Naive thymus-derived CD8-positive, alpha-beta T cell (primary cell): Measurements from ENCODE around the gene CYP2C18. TPM values are rescaled to one million over a fixed set of nuclear protein-coding genes. Genes with fewer than 3 reads are reported as not detected.
"Not testable (repeated sequence)": the region's sequence is repeated elsewhere in the genome, so short reads cannot be mapped to it uniquely, and the experiment has no call there.

Source experiments
- ATAC-seq, 2 donors: fragments of 150-1000 bp; cut with Tn5 transposase in 1 of 2; sonication (Bioruptor Pico), chemical (Tn5 transposase) in 1 of 2; 1 replicate in 1 of 2; 2 replicates in 1 of 2; pipeline ENCODE4 v1.10.0; 2021; ENCODE audit warnings: mild to moderate bottlenecking in 2 of 2, moderate library complexity in 2 of 2
- POLR2A ChIA-PET: fragments of 350-600 bp; sonication (Branson Sonifier 250); formaldehyde crosslinking; loops from one replicate; lab custom pipeline; 2021; ENCODE audit warnings: antibody characterized with exemption; lab: Charles Lee
- DNase-seq, 10 donors: peaks; one replicate each; pipeline versions ENCODE4 v3.0.0 to v3.0.0-alpha.2; 2020 to 2022
- H3K27ac Mint-ChIP-seq, 10 donors: one replicate each; pipeline ENCODE4 v1.8.0; 2020 to 2022; ENCODE audit warnings: mild to moderate bottlenecking in 10 of 10, mixed read lengths in 10 of 10, moderate library complexity in 4 of 10, inconsistent platforms in 1 of 10
- H3K27me3 Mint-ChIP-seq, 5 donors: one replicate each; pipeline ENCODE4 v1.8.0; 2021 to 2022; ENCODE audit warnings: mixed read lengths in 5 of 5
- H3K36me3 Mint-ChIP-seq, 3 donors: one replicate each; pipeline ENCODE4 v1.8.0; 2020 to 2022; ENCODE audit warnings: mixed read lengths in 3 of 3, mild to moderate bottlenecking in 2 of 3, inconsistent platforms in 1 of 3
- H3K4me1 Mint-ChIP-seq, 4 donors: one replicate each; pipeline ENCODE4 v1.8.0; 2021 to 2022; ENCODE audit warnings: mixed read lengths in 4 of 4
- H3K4me3 Mint-ChIP-seq, 10 donors: one replicate each; pipeline ENCODE4 v1.8.0; 2020 to 2022; ENCODE audit warnings: mild to moderate bottlenecking in 10 of 10, mixed read lengths in 10 of 10, moderate library complexity in 6 of 10, inconsistent platforms in 1 of 10
- H3K9me3 Mint-ChIP-seq, 9 donors: one replicate each; pipeline ENCODE4 v1.8.0; 2020 to 2022; ENCODE audit warnings: mixed read lengths in 9 of 9, mild to moderate bottlenecking in 3 of 9, inconsistent platforms in 1 of 9, moderate library complexity in 1 of 9
- polyA plus RNA-seq, 3 donors: library from polyadenylated mRNA; unstranded; fragments of 300-500 nt; fragmentation: Illumina TruSeq; gene quantifications; one replicate each; pipeline ENCODE4 v1.2.3, GENCODE V29; 2021
- total RNA-seq, 8 experiments: library from RNA in 2 of 8; stranded (reverse) in 2 of 8; gene quantifications; one replicate each; pipeline ENCODE4 v1.2.3 and lab custom pipeline; 2021 to 2026

CYP2C18 gene
- total and polyA plus RNA-seq, 5 experiments from 2014 or later = not detected

DNA sequence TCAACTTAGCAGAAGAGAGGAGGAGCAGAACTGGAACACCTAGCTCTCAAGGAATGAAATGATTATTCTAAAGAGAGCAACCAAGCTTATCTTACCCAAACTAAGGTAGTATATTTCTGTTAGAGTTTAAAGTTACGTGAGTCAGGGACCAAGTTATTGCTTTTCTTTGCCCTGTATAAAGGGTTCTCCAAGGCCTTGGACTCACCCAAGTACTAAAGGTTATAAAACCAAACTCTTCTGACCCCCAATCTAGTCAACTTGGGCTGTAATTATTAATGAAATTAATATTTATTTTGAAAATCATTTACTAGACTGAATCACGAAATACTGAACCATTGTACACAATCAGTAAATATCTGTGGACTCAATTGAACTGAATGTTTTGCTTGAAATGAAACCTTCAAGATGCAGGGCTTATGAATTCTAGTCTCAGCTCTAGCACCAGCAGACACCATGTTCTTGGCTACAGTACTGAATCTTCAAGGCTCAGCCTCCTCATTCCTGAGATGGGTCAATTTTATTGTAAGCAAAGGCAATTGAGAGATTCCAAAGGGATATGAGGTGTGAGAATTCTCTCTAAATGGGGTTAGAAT is 77.2 kb downstream of the CYP2C18 start:
- Mint-ChIP-seq H3K4me1 (no peaks in the 10 kb centered on the region), H3K9me3 (peaks cover 2 to 20% (median 7%) of the 10 kb centered on the region in 9 donors), H3K4me3 (no peak overlapping the region), H3K27me3 (peaks cover 0 to 1% (median 0%) of the 10 kb centered on the region in 5 donors), H3K36me3 (no peaks in the 10 kb centered on the region), H3K27ac (no peak overlapping the region)
- POLR2A ChIA-PET = no interaction called here
- DNase-seq = no peak
- no peak for ATAC-seq

DNA sequence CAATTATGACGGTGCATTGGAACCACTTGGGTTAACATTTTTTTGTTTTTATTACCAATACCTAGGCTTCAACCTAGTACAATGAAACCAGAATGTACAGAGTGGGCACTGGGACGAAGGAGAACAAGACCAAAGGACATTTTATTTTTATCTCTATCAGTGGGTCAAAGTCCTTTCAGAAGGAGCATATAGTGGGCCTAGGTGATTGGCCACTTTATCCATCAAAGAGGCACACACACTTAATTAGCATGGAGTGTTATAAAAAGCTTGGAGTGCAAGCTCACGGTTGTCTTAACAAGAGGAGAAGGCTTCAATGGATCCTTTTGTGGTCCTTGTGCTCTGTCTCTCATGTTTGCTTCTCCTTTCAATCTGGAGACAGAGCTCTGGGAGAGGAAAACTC is 78.9 kb downstream of the CYP2C18 start, which contains the start of gene CYP2C19:
Gene CYP2C19, plus strand, starts transcription at position 289 of the 400 bp plus-strand sequence. Its CDS starts 25 bp downstream, at position 314.
- DNase-seq (no peak), ATAC-seq (no peak)
- POLR2A ChIA-PET = no interaction called here
- no peaks in the 10 kb centered on the region for H3K4me1 Mint-ChIP-seq
- H3K36me3 Mint-ChIP-seq = no peaks in the 10 kb centered on the region
- H3K27ac Mint-ChIP-seq = no peak within 1 kb of the TSS
- H3K4me3 Mint-ChIP-seq = no peak within 1 kb of the TSS
- peaks cover 0 to 20% (median 3%) of the 10 kb centered on the region in 9 donors for H3K9me3 Mint-ChIP-seq
- H3K27me3 Mint-ChIP-seq = no peaks in the 10 kb centered on the region

DNA sequence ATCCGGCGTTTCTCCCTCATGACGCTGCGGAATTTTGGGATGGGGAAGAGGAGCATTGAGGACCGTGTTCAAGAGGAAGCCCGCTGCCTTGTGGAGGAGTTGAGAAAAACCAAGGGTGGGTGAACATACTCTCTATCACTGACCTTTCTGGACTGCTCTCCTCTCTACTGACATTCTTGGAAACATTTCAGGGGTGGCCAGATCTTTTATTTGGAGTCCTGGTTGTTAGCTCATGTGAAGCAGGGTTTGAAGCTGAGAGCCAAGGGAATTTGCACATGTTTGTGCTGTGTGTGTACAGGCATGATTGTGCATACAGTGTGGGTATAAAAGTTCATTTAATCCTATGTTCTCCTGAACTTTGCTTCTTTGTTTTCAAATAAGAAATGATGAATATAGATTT is 91.9 kb downstream of the CYP2C18 start:
- POLR2A ChIA-PET, H3K27ac Mint-ChIP-seq, DNase-seq, H3K4me3 Mint-ChIP-seq, H3K36me3 Mint-ChIP-seq, H3K27me3 Mint-ChIP-seq, ATAC-seq, H3K4me1 Mint-ChIP-seq: not testable (repeated sequence)
- peaks cover 0 to 15% (median 2%) of the 10 kb centered on the region in 9 donors for H3K9me3 Mint-ChIP-seq

DNA sequence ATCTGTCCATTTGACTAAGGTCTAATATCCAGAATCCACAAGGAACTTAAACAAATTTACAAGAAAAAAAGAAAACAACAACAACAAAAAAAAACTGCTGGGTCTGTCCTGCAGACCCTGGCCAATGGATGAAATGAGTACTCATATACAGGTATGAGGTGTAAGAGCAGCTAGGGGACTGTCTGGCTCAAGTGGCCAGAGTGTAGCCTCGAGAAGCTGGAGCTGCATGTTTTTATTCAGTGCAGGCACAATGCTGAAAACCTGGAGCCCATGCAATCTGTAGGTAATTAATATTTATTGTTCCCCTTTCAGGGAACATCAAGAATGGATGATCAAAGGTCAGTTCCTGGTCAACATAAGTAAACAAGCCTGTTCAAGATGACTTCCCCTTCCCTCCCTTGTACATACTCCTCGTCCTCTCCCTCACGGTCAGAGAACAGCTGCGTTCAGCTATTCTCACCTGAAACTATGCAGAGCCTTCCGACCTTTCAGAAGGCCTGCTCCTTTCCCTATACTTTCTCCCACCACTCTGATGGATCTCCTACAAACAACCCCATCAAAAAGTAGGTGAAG is 94.4 kb downstream of the CYP2C18 start:
- Mint-ChIP-seq H3K9me3 (peaks cover 0 to 10% (median 2%) of the 10 kb centered on the region in 9 donors), H3K27ac (no peak overlapping the region), H3K27me3 (no peaks in the 10 kb centered on the region), H3K4me3 (no peak overlapping the region), H3K36me3 (no peaks in the 10 kb centered on the region), H3K4me1 (no peaks in the 10 kb centered on the region)
- POLR2A ChIA-PET = no interaction called here
- ATAC-seq (no peak), DNase-seq (no peak)

DNA sequence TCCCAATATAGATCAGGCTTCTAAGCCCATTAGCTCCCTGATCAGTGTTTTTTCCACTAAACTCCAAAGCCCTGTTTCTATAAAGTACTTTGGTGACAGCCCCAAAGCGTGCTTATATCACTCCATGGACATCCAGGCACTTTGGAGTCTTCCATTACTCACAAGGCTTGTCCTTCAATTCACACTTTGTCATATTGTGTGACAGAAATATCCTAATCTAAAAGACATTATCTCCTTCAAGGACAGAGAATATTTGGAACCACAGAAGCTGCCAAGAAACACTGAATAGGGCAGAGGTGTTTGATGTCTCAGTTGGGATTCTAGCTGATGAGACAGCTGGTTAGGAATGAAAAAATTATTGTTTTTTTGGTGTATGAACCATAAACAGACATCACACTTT is 97.3 kb downstream of the CYP2C18 start:
- no peaks in the 10 kb centered on the region for H3K4me1 Mint-ChIP-seq
- no peak for ATAC-seq
- H3K4me3 Mint-ChIP-seq = no peak overlapping the region
- peaks cover 0 to 18% (median 3%) of the 10 kb centered on the region in 9 donors for H3K9me3 Mint-ChIP-seq
- no peaks in the 10 kb centered on the region for H3K36me3 Mint-ChIP-seq
- H3K27me3 Mint-ChIP-seq = no peaks in the 10 kb centered on the region
- POLR2A ChIA-PET = no interaction called here
- no peak overlapping the region for H3K27ac Mint-ChIP-seq
- no peak for DNase-seq

DNA sequence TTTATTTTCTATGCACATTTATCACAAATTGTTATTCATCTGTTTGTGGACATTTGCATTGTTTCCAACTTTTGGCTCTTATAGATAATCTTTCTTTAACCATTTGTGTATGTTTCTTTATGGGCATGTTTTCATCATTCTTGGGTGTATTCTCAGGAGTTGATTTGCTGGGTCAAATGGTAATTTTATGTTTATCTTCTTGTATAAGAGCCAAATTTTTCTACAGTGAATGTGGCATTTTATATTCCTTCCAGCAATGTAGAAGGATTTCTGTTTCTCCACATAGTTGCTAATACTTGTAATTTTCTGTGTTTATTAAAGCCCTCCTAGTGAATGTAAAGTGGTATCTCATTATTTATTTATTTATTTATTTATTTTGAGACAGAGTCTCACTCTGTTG is 100.7 kb downstream of the CYP2C18 start:
- Mint-ChIP-seq H3K36me3 (no peaks in the 10 kb centered on the region), H3K9me3 (peaks cover 0 to 29% (median 4%) of the 10 kb centered on the region in 9 donors), H3K4me3 (no peak overlapping the region), H3K27me3 (no peaks in the 10 kb centered on the region), H3K4me1 (no peaks in the 10 kb centered on the region), H3K27ac (peak overlapping the region in 1 of 10 donors; percentile 39)
- ATAC-seq (no peak), DNase-seq (no peak)
- POLR2A ChIA-PET = no interaction called here

DNA sequence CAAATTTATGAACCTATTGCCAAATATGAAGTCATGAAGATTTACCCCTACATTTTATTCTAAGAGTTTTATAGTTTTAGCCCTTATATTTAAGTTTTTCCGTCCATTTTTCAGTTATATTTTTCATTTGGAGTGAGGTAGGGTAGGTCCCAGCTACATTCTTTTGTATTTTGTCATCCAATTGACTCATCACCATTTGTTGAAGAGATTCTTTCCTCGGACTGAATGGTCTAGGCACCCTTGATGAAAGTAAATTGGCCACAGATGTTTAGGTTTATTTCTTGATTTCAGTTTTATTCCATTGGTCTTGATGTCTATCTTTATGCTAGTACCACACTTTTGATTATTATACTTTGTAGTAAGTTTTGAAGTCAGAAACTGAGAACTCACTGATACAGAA is 101.7 kb downstream of the CYP2C18 start:
- H3K27me3 Mint-ChIP-seq = no peaks in the 10 kb centered on the region
- no peaks in the 10 kb centered on the region for H3K36me3 Mint-ChIP-seq
- ATAC-seq (no peak), DNase-seq (no peak)
- no peak overlapping the region for H3K27ac Mint-ChIP-seq
- POLR2A ChIA-PET = no interaction called here
- no peaks in the 10 kb centered on the region for H3K4me1 Mint-ChIP-seq
- H3K4me3 Mint-ChIP-seq = no peak overlapping the region
- peaks cover 0 to 38% (median 4%) of the 10 kb centered on the region in 9 donors for H3K9me3 Mint-ChIP-seq

Other genes starting within 250 kb of the CYP2C18 start
- 1 to 10 TPM; 6.6 to 7.8 TPM for gene HELLS, start 137.9 kb upstream of the CYP2C18 start, total RNA-seq
- gene HELLS, start 137.9 kb upstream of the CYP2C18 start, polyA plus RNA-seq = 1 to 10 TPM; 5.3 to 6.3 (median 5.7) TPM
- not detected for gene CYP2C19, start 79.0 kb downstream of the CYP2C18 start, total RNA-seq
- not detected for gene CYP2C19, start 79.0 kb downstream of the CYP2C18 start, polyA plus RNA-seq